Smooth muscle cell of trachea (primary cell): ENCODE measurements around the gene MON1A. TPM values are rescaled to one million over a fixed set of nuclear protein-coding genes. Genes with fewer than 3 reads are reported as not detected.

ENCODE experiments used
- total RNA-seq: library from RNA; depleted of rRNA; stranded (reverse); fragments of >200 nt; gene quantifications from 2 replicates; pipeline ENCODE4 v1.2.1, GENCODE V29; 2014

The MON1A gene, protein sequence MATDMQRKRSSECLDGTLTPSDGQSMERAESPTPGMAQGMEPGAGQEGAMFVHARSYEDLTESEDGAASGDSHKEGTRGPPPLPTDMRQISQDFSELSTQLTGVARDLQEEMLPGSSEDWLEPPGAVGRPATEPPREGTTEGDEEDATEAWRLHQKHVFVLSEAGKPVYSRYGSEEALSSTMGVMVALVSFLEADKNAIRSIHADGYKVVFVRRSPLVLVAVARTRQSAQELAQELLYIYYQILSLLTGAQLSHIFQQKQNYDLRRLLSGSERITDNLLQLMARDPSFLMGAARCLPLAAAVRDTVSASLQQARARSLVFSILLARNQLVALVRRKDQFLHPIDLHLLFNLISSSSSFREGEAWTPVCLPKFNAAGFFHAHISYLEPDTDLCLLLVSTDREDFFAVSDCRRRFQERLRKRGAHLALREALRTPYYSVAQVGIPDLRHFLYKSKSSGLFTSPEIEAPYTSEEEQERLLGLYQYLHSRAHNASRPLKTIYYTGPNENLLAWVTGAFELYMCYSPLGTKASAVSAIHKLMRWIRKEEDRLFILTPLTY
- 14.1 and 19.2 TPM in 2 replicates for total RNA-seq

GRCh38 chr3:49929291-49930167, at the start of gene MON1A:
TSS of gene MON1A (minus strand) at chr3:49929811. CDS start at chr3:49913346, 16,465 bp downstream.

GRCh38 chr3:49939858-49940666, 10.5 kb upstream of the MON1A start, which contains the start of gene RBM6:
TSS of gene RBM6 (plus strand) at chr3:49940150. CDS start at chr3:49962642, 22,492 bp downstream.

DNA sequence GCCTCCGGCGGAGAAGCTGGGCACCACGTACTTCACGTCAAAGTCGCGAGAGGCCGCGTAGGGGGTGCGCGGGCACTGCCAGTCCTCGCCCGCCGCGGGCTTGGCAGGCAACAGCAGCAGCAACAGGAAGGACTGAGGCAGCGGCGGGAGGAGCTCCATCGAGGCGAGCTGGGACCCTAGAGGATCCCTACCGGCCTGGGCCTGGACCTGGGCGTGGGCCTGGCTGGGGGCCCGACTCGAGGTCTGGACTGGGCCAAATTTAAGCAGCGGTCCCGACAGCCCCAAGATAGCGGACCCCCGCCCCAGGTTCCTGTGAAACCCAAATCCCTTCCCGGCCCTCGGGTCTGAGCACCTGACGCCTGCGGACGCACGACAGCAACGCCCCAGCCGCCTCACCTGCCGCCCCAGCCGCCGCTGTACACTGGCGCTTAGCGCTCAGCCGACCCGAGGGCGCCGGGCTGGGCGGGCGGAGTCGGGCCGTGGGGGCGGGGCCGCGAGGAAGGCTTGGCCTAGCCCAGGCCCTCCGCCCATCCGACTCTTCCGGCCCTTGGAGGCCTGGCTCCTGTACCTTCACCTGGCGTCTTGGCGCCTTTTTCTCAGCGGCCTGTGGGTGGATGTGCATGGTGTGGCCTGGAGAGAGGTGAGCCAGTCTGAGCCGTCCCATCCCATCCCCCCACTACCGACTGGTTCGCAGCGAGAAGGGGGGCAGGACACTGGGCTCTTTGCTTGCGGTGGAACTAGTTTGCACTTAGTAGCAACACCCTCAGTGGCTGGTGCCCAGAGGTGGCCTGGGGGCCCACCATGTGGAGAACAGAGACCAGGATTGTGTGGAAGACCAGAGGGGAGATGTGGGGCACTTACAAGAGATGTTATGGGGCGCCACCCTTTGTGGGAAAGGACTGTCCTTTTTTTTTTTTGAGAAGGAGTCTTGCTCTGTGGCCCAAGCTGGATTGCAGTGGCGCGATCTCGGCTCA, 25.9 kb downstream of the MON1A start, which contains the start of gene MST1R:
Gene MST1R, minus strand, starts transcription at position 423 of the 974 bp plus-strand sequence. Its CDS starts 264 bp downstream, at position 159.

DNA sequence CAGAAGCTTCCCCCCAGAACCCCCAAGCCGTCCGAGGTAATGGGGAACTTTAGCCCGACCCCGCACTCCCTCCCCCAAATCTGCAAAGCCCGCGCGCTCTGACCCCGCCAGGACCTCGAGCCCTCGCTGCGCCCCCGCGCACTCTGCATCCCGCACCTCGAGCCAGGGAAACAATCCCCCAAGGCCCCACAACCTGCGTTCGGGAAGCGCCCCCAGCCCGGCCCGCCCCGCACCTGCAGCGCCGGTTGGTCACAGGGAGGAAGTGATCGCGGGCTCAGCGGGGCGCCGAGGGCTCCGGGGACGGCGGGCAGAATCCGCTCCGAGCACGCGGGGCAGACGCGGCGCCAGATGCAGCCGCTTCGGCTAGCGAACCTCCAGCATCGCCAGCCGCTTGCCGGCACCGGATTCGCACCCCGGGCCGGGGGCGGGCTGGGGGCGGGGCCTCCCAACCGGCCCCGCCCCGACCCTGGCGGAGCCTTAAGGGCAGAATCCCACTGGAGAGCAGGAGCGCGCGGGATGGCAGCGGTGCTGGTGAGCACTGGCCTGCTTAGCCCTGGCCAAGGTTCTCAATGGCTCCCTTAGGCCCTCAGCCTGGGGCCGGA, 60.0 kb downstream of the MON1A start, which contains the start of gene CAMKV:
Gene CAMKV, minus strand, starts transcription at position 382 of the 602 bp plus-strand sequence. CDS start 7,518 bp downstream, outside the sequence.

Other genes starting within 250 kb of the MON1A start
- gene MST1, start 240.3 kb downstream of the MON1A start, total RNA-seq: 6.5 and 10.4 TPM in 2 replicates
- gene RNF123, start 240.3 kb downstream of the MON1A start, total RNA-seq: 26.2 and 35.1 TPM in 2 replicates
- gene AMIGO3, start 210.1 kb downstream of the MON1A start, total RNA-seq: 0.29 and 1.8 TPM in 2 replicates
- gene GMPPB, start 205.9 kb downstream of the MON1A start, total RNA-seq: 22.0 and 30.5 TPM in 2 replicates
- 31.4 and 46.3 TPM in 2 replicates for gene IP6K1, start 143.3 kb downstream of the MON1A start, total RNA-seq
- gene CDHR4, start 129.9 kb downstream of the MON1A start, total RNA-seq: 0.33 TPM in 1 of 2 replicates, not detected in the other
- gene INKA1, start 126.5 kb downstream of the MON1A start, total RNA-seq: 9.3 and 10.5 TPM in 2 replicates
- 46.7 and 92.1 TPM in 2 replicates for gene UBA7, start 115.9 kb downstream of the MON1A start, total RNA-seq
- 1.2 and 4.4 TPM in 2 replicates for gene TRAIP, start 73.2 kb downstream of the MON1A start, total RNA-seq
- gene CAMKV, start 59.9 kb downstream of the MON1A start, total RNA-seq: not detected in 2 replicates
- 1.7 and 1.9 TPM in 2 replicates for gene MST1R, start 25.9 kb downstream of the MON1A start, total RNA-seq
- 38.2 and 64.1 TPM in 2 replicates for gene RBM6, start 10.3 kb upstream of the MON1A start, total RNA-seq
- 126 and 184 TPM in 2 replicates for gene RBM5, start 159.1 kb upstream of the MON1A start, total RNA-seq
- gene SEMA3F, start 225.5 kb upstream of the MON1A start, total RNA-seq: 7.4 and 7.6 TPM in 2 replicates